HG03064 (cell line): ENCODE results near the gene GRK3.
"Not testable (repeated sequence)": the region's sequence is repeated elsewhere in the genome, so short reads cannot be mapped to it uniquely, and the experiment has no call there.

Source experiments
- ATAC-seq: cut with Tn5 transposase; IDR thresholded peaks from one replicate; pipeline ENCODE4 v1.9.1; 2021; ENCODE audit warnings: low read depth; ENCODE audit not compliant: unreplicated experiment

Gene GRK3

GRCh38 chr22:25623851-25624250, 59.4 kb downstream of the GRK3 start:
- no peak for ATAC-seq

GRCh38 chr22:25624476-25624875, 60.0 kb downstream of the GRK3 start:
- no peak for ATAC-seq

- not testable (repeated sequence) for ATAC-seq
Measured at GRCh38 chr22:25625747-25626623, 61.5 kb downstream of the GRK3 start.

- ATAC-seq: no peak
Measured at GRCh38 chr22:25626624-25626990, 62.1 kb downstream of the GRK3 start.

- no peak for ATAC-seq
Measured at GRCh38 chr22:25627271-25627852, 62.9 kb downstream of the GRK3 start.

- no peak for ATAC-seq
Measured at GRCh38 chr22:25628494-25628893, 64.0 kb downstream of the GRK3 start.

GRCh38 chr22:25629613-25630012, 65.1 kb downstream of the GRK3 start:
- no peak for ATAC-seq

GRCh38 chr22:25630447-25630846, 66.0 kb downstream of the GRK3 start:
- ATAC-seq: no peak

GRCh38 chr22:25636323-25636722, 71.8 kb downstream of the GRK3 start:
- ATAC-seq: no peak

GRCh38 chr22:25637032-25637431, 72.6 kb downstream of the GRK3 start:
- no peak for ATAC-seq

GRCh38 chr22:25637672-25638071, 73.2 kb downstream of the GRK3 start:
- ATAC-seq: no peak

- no peak for ATAC-seq
Measured at GRCh38 chr22:25638638-25639037, 74.2 kb downstream of the GRK3 start.

GRCh38 chr22:25641650-25642049, 77.2 kb downstream of the GRK3 start:
- no peak for ATAC-seq

- no peak for ATAC-seq
Measured at GRCh38 chr22:25643232-25644000, 78.9 kb downstream of the GRK3 start.

GRCh38 chr22:25644122-25644521, 79.6 kb downstream of the GRK3 start:
- ATAC-seq: no peak

- ATAC-seq: no peak
Measured at GRCh38 chr22:25645266-25645665, 80.8 kb downstream of the GRK3 start.

GRCh38 chr22:25645964-25646363, 81.5 kb downstream of the GRK3 start:
- no peak for ATAC-seq

- no peak for ATAC-seq
Measured at GRCh38 chr22:25650833-25651232, 86.4 kb downstream of the GRK3 start.

GRCh38 chr22:25651332-25652085, 87.0 kb downstream of the GRK3 start:
- ATAC-seq: no peak

- ATAC-seq: no peak
Measured at GRCh38 chr22:25654676-25655075, 90.2 kb downstream of the GRK3 start.
